Activated CD4-positive, alpha-beta T cell treated with anti-CD3 and anti-CD28 coated beads for 36 hours (primary cell): ENCODE data around the gene EXOSC7. TPM values are rescaled to one million over a fixed set of nuclear protein-coding genes. Genes with fewer than 3 reads are reported as not detected.
A peak's percentile ranks its signal among the peaks of the same experiment; 100 is the strongest.

ENCODE experiments used
- ATAC-seq: fragments of 200-7000 bp; cut with Tn5 transposase; one replicate; pipeline ENCODE4 v1.10.0; 2021; ENCODE audit warnings: mild to moderate bottlenecking, moderate library complexity
- CTCF ChIA-PET: fragments of 350-600 bp; sonication (Branson Sonifier 250); formaldehyde crosslinking; loops from one replicate; lab custom pipeline; 2021; ENCODE audit warnings: antibody characterized with exemption; lab: Charles Lee
- POLR2A ChIA-PET: fragments of 350-600 bp; sonication (Branson Sonifier 250); formaldehyde crosslinking; loops from one replicate; lab custom pipeline; 2021; ENCODE audit warnings: antibody characterized with exemption, inconsistent platforms; lab: Charles Lee
- DNase-seq: peaks from one replicate; pipeline ENCODE4 v3.0.0-alpha.2; 2020
- H3K27ac Mint-ChIP-seq: one replicate; pipeline ENCODE4 v1.8.0; 2021; ENCODE audit warnings: mixed read lengths
- H3K27me3 Mint-ChIP-seq: one replicate; pipeline ENCODE4 v1.8.0; 2021; ENCODE audit warnings: mixed read lengths
- H3K36me3 Mint-ChIP-seq: one replicate; pipeline ENCODE4 v1.8.0; 2021; ENCODE audit warnings: low read depth, mixed read lengths
- H3K4me1 Mint-ChIP-seq: one replicate; pipeline ENCODE4 v1.8.0; 2021; ENCODE audit warnings: mixed read lengths
- H3K4me3 Mint-ChIP-seq: one replicate; pipeline ENCODE4 v1.8.0; 2021; ENCODE audit warnings: mild to moderate bottlenecking, moderate library complexity, mixed read lengths
- H3K9me3 Mint-ChIP-seq: one replicate; pipeline ENCODE4 v1.8.0; 2021; ENCODE audit warnings: low read depth, mixed read lengths
- intact Hi-C, 2 experiments: fragments of 100-400 bp; cut with DNase I in 1 of 2; cut with micrococcal nuclease in 1 of 2; formaldehyde crosslinking; loops; one replicate each; pipeline versions ENCODE4 v1.14.2 to v1.15.1; 2022 to 2024; cut with DNase I, micrococcal nuclease
- total RNA-seq, 2 experiments: library from RNA; stranded (reverse); gene quantifications; one replicate each; pipeline ENCODE4 v1.2.3, GENCODE V29; 2021

Gene EXOSC7
- total RNA-seq, 2 experiments from 2014 or later: 42.7 to 70.7 TPM

GRCh38 chr3:45009868-45010267 lies 33.8 kb downstream of the EXOSC7 start:
- no peaks in the 10 kb centered on the region for H3K9me3 Mint-ChIP-seq
- POLR2A ChIA-PET: no interaction called here
- DNase-seq: no peak
- CTCF ChIA-PET: no interaction called here
- H3K27ac Mint-ChIP-seq: no peak overlapping the region
- H3K36me3 Mint-ChIP-seq: peaks cover 48% of the 10 kb centered on the region
- no peaks in the 10 kb centered on the region for H3K27me3 Mint-ChIP-seq
- H3K4me1 Mint-ChIP-seq: peaks cover 18% of the 10 kb centered on the region
- no peak overlapping the region for H3K4me3 Mint-ChIP-seq
- no peak for ATAC-seq
- intact Hi-C loops: loop anchor here in 1 of 2 experiments (10.0 kb wide), 1 partner anchor 475 kb away; no protein-coding TSS in a partner anchor

GRCh38 chr3:45010811-45011333 lies 34.8 kb downstream of the EXOSC7 start:
- Mint-ChIP-seq H3K27me3 (no peaks in the 10 kb centered on the region), H3K9me3 (no peaks in the 10 kb centered on the region), H3K4me3 (no peak overlapping the region), H3K27ac (no peak overlapping the region), H3K4me1 (peaks cover 8% of the 10 kb centered on the region), H3K36me3 (peaks cover 38% of the 10 kb centered on the region)
- CTCF ChIA-PET: no interaction called here
- intact Hi-C loops: no loop called here
- ATAC-seq (no peak), DNase-seq (no peak)
- POLR2A ChIA-PET: no interaction called here

- intact Hi-C loops: no loop called here
- Mint-ChIP-seq H3K4me3 (no peak overlapping the region), H3K27me3 (no peaks in the 10 kb centered on the region), H3K36me3 (peaks cover 36% of the 10 kb centered on the region), H3K9me3 (no peaks in the 10 kb centered on the region), H3K27ac (no peak overlapping the region), H3K4me1 (peaks cover 6% of the 10 kb centered on the region)
- CTCF ChIA-PET: no interaction called here
- POLR2A ChIA-PET: no interaction called here
- DNase-seq: no peak
- no peak for ATAC-seq
These were observed 35.9 kb downstream of the EXOSC7 start for GRCh38 chr3:45011756-45012508.

- no peak overlapping the region for H3K4me3 Mint-ChIP-seq
- POLR2A ChIA-PET: no interaction called here
- H3K27me3 Mint-ChIP-seq: no peaks in the 10 kb centered on the region
- H3K36me3 Mint-ChIP-seq: peaks cover 30% of the 10 kb centered on the region
- DNase-seq (no peak), ATAC-seq (no peak)
- H3K27ac Mint-ChIP-seq: no peak overlapping the region
- peaks cover 2% of the 10 kb centered on the region for H3K4me1 Mint-ChIP-seq
- intact Hi-C loops: no loop called here
- H3K9me3 Mint-ChIP-seq: no peaks in the 10 kb centered on the region
- CTCF ChIA-PET: no interaction called here
These were observed 36.5 kb downstream of the EXOSC7 start for GRCh38 chr3:45012577-45012976.

- ATAC-seq (no peak), DNase-seq (no peak)
- ChIA-PET CTCF (interaction anchor here (1.3 kb wide), 1 partner anchor 9 kb away, joined by 3 read pairs; the partner anchor contains the start of gene CLEC3B), POLR2A (no interaction called here)
- Mint-ChIP-seq H3K4me1 (peaks cover 13% of the 10 kb centered on the region), H3K36me3 (peaks cover 12% of the 10 kb centered on the region), H3K27me3 (no peaks in the 10 kb centered on the region), H3K9me3 (no peaks in the 10 kb centered on the region), H3K27ac (no peak overlapping the region), H3K4me3 (no peak overlapping the region)
- intact Hi-C loops: no loop called here
These were observed 40.9 kb downstream of the EXOSC7 start for GRCh38 chr3:45016916-45017315.

- no peaks in the 10 kb centered on the region for H3K27me3 Mint-ChIP-seq
- no peak overlapping the region for H3K4me3 Mint-ChIP-seq
- ATAC-seq: no peak
- H3K9me3 Mint-ChIP-seq: no peaks in the 10 kb centered on the region
- peaks cover 13% of the 10 kb centered on the region for H3K4me1 Mint-ChIP-seq
- peaks cover 5% of the 10 kb centered on the region for H3K36me3 Mint-ChIP-seq
- POLR2A ChIA-PET: no interaction called here
- H3K27ac Mint-ChIP-seq: no peak overlapping the region
- intact Hi-C loops: no loop called here
- DNase-seq: no peak
- CTCF ChIA-PET: no interaction called here
These were observed 41.8 kb downstream of the EXOSC7 start for GRCh38 chr3:45017821-45018220.

GRCh38 chr3:45020534-45020933 lies 44.5 kb downstream of the EXOSC7 start:
- POLR2A ChIA-PET: no interaction called here
- no peaks in the 10 kb centered on the region for H3K9me3 Mint-ChIP-seq
- H3K36me3 Mint-ChIP-seq: no peaks in the 10 kb centered on the region
- CTCF ChIA-PET: interaction anchor here (0.6 to 1.2 kb wide), 2 partner anchors 17 to 312 kb away, joined by 3 read pairs; no protein-coding TSS in a partner anchor
- intact Hi-C loops: no loop called here
- DNase-seq (no peak), ATAC-seq (peak; percentile 60)
- no peak overlapping the region for H3K4me3 Mint-ChIP-seq
- no peak overlapping the region for H3K27ac Mint-ChIP-seq
- H3K27me3 Mint-ChIP-seq: no peaks in the 10 kb centered on the region
- peaks cover 13% of the 10 kb centered on the region for H3K4me1 Mint-ChIP-seq

GRCh38 chr3:45021524-45022297 lies 45.7 kb downstream of the EXOSC7 start:
- H3K27ac Mint-ChIP-seq: no peak overlapping the region
- H3K4me1 Mint-ChIP-seq: peaks cover 13% of the 10 kb centered on the region
- no peaks in the 10 kb centered on the region for H3K27me3 Mint-ChIP-seq
- ATAC-seq (no peak), DNase-seq (no peak)
- no peaks in the 10 kb centered on the region for H3K9me3 Mint-ChIP-seq
- POLR2A ChIA-PET: interaction anchor here (0.6 kb wide), 1 partner anchor 369 kb away, joined by 3 read pairs; no protein-coding TSS in a partner anchor
- intact Hi-C loops: no loop called here
- CTCF ChIA-PET: no interaction called here
- no peak overlapping the region for H3K4me3 Mint-ChIP-seq
- no peaks in the 10 kb centered on the region for H3K36me3 Mint-ChIP-seq

GRCh38 chr3:45023675-45024074 lies 47.6 kb downstream of the EXOSC7 start:
- Mint-ChIP-seq H3K36me3 (no peaks in the 10 kb centered on the region), H3K4me1 (peaks cover 13% of the 10 kb centered on the region), H3K27ac (no peak overlapping the region), H3K4me3 (no peak overlapping the region), H3K9me3 (no peaks in the 10 kb centered on the region), H3K27me3 (no peaks in the 10 kb centered on the region)
- POLR2A ChIA-PET: interaction anchor here (0.6 kb wide), 1 partner anchor 589 kb away, joined by 7 read pairs; no protein-coding TSS in a partner anchor
- intact Hi-C loops: no loop called here
- ATAC-seq: no peak
- no peak for DNase-seq
- CTCF ChIA-PET: no interaction called here

GRCh38 chr3:45024542-45025255 lies 48.7 kb downstream of the EXOSC7 start:
- ATAC-seq (no peak), DNase-seq (no peak)
- ChIA-PET POLR2A (no interaction called here), CTCF (no interaction called here)
- Mint-ChIP-seq H3K9me3 (no peaks in the 10 kb centered on the region), H3K4me3 (no peak overlapping the region), H3K36me3 (no peaks in the 10 kb centered on the region), H3K27me3 (no peaks in the 10 kb centered on the region), H3K27ac (no peak overlapping the region), H3K4me1 (peaks cover 13% of the 10 kb centered on the region)
- intact Hi-C loops: no loop called here

GRCh38 chr3:45026038-45026437 lies 50.0 kb downstream of the EXOSC7 start, which contains the start of gene CLEC3B:
CLEC3B (plus strand) TSS chr3:45026303; CDS start chr3:45026363, 60 bp downstream.
- Mint-ChIP-seq H3K4me1 (peaks cover 2% of the 10 kb centered on the region), H3K9me3 (no peaks in the 10 kb centered on the region), H3K36me3 (no peaks in the 10 kb centered on the region), H3K27ac (no peak within 1 kb of the TSS), H3K4me3 (no peak within 1 kb of the TSS), H3K27me3 (no peaks in the 10 kb centered on the region)
- CTCF ChIA-PET: interaction anchor here (0.7 to 1.2 kb wide), 2 partner anchors 9 to 634 kb away, joined by 3 read pairs; no protein-coding TSS in a partner anchor
- POLR2A ChIA-PET: no interaction called here
- intact Hi-C loops: no loop called here
- DNase-seq: no peak
- ATAC-seq: no peak
